Activated CD8-positive, alpha-beta memory T cell treated with anti-CD3 and anti-CD28 coated beads, Interleukin-2, amount 50 U/mL, for 1 hour (primary cell): ENCODE data around the gene KSR2.
"Not testable (repeated sequence)": the region's sequence is repeated elsewhere in the genome, so short reads cannot be mapped to it uniquely, and the experiment has no call there.

ENCODE experiments used
- DNase-seq: peaks from one replicate; pipeline ENCODE4 v3.0.0-alpha.2; 2020; ENCODE audit errors: extremely low read depth

Gene KSR2

DNA sequence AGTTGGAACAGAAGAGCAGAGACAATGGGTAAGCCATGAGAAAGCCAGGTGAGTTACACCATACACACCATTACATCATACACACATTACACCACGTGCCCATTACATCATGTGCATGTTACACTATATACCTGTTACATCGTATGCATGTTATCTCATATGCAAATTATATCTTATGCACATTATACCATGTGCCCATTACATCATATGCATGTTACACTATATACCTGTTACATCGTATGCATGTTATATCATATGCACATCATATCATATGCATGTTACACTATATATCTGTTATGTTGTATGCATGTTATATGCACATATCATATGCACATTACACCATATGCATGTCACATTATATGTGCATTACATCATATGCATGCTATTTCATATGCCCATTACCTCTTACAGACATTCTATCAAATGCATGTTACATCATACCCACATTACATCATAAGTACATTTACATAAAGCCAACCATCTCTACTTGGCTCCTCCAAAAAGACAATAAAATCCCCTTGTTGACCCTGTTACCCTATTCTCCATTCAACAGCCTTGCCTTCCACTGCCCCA lies 207.2 kb downstream of the KSR2 start:
- no peak for DNase-seq

DNA sequence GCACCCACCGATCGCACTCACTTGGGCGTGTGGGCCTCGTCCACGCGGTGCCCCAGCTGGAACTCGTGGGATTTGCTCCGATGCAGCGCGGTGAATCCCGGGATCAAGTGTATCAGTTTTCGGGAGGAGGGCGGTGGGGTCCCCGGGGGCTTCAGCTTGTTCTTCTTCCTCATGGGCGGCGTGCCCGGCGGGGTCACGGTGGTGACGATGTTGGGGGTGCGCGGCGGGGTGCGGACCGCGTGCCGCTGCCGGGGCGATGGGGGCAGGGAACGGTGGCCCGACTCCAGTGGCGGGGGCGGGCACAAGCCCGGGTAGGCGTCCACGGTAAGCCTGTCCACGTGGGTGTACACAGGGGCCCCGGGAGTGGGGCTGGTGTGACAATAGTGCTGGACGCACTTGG lies 207.8 kb downstream of the KSR2 start:
- DNase-seq: no peak

DNA sequence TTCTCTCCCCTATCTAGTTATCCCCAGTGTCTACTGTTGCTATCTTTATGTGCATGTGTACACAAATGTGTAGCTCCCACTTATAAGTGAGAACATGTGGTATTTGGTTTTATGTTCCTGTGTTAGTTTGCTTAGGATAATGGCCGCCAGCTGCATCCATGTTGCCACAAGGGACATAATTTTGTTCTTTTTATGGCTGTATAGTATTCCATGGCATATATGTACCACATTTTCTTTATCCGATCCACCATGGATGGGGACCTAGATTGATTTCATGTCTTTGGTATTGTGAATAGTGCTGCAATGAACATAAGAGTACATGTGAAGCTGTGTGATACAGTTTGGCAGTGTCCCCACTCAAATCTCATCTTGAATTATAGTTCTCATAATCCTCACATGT lies 218.1 kb downstream of the KSR2 start:
- DNase-seq: no peak

DNA sequence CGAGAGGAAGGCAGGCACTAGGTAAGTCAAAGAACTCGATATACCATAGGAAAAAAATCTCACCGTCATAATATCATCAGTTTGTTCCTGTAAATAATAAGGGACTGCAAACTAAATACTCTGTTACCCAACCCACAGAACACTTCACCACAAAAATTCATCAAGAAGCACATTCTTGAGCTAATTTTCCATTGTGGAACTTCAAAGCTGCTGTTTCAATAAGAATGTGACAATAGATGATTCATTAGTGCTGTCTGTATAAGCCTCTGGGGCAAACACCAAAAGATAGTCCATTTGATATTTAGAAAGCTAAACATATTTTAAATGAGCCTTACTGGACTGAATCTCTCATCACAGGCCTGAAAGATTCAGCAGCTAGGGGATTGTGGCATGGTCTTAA lies 219.4 kb downstream of the KSR2 start:
- no peak for DNase-seq

DNA sequence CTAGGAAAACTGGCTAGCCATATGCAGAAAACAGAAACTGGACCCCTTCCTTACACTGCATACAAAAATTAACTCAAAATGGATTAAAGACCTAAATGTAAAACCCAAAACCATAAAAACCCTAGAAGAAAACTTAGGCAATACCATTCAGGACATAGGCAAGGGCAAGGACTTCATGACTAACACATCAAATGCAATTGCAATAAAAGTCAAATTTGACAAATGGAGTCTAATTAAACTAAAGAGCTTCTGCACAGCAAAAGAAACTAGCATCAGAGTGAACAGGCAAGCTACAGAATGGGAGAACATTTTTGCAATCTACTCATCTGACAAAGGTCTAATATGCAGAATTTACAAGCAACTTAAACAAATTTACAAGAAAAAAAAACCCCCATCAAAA lies 222.4 kb downstream of the KSR2 start:
- not testable (repeated sequence) for DNase-seq

DNA sequence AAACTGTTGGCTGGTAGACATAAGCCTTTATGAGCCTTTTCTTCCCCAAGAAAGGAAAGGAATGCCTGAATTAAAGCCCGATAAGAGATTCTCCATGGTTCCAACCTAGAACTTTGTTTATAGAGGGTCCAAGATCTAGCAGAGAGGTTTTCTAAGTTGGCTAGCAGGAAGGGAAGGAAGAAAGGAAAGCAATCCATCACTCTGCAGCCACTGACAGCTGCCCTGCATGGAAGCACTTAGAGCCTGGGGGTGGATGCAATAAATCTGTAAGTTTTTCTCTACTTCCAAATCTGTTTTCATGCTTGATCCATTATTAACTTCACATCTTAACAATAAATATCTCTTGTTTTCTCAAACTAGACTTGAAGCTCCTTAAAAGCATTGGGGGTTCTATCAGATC lies 224.4 kb downstream of the KSR2 start:
- no peak for DNase-seq

DNA sequence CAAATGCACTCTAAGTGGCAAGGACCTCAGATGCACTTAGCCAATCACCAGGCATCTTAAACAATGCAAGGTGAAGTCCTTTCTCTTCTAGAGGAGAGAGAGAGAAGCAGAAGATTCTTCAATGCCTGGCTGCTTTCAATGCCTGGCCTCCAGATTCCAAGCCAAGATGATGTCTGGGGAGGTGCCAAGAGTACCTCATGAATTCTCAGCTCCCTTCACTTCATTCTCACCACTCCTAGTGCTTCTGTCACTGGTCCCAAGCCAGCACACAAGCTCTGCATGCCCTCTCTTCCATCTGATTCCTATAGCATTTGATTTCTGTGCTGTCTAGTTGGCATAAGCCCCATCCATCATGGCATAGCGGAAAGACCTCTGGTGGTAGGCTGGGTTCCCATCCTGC lies 225.0 kb downstream of the KSR2 start:
- no peak for DNase-seq

DNA sequence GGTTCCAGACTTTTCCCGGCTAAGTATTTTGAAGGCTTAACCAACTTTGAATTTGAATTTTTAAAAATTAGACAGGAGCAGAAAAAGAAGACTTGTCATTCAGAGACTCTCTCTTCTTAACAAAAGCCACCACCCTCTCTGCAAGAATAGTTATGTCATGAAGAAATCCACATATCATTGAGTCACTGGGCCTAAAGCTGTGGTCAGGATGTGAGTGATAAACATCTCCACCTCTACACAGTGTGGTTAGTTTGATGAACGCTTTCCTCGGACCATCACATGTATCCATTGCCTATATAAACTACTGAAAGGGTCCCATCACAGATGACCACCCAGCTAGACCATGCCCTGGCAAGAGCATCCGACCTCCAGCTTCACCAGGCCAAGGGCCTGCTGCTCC lies 226.1 kb downstream of the KSR2 start:
- no peak for DNase-seq

DNA sequence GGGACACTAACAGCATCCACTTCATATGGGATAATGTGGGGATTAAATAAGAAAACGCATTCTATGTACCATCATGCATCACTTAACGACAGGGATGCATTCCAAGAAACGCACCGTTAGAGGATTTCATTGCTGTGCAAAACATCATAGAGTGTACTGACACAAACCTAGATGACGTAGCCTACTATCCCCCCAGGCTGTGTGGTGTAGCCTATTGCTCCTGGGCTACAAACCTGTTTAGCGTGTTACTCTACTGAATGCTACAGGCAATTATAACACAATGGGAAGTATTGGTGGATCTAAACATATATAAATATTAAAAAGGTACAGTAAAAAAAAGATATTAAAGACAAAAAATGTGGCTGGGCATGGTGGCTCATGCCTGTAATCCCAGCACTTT lies 230.6 kb downstream of the KSR2 start:
- no peak for DNase-seq

DNA sequence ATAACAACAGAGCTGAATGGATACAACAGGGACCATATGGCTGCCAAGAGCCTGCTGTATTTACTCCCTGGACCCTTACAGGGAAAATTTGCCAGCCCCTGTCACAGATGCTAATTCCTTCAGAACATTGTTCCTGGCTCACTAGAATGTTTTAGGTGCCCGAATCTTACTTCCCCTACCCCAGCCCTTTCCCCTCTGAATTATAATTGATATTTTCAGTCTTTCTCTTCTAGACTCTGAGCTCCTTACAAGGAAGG lies 235.3 kb downstream of the KSR2 start:
- no peak for DNase-seq

DNA sequence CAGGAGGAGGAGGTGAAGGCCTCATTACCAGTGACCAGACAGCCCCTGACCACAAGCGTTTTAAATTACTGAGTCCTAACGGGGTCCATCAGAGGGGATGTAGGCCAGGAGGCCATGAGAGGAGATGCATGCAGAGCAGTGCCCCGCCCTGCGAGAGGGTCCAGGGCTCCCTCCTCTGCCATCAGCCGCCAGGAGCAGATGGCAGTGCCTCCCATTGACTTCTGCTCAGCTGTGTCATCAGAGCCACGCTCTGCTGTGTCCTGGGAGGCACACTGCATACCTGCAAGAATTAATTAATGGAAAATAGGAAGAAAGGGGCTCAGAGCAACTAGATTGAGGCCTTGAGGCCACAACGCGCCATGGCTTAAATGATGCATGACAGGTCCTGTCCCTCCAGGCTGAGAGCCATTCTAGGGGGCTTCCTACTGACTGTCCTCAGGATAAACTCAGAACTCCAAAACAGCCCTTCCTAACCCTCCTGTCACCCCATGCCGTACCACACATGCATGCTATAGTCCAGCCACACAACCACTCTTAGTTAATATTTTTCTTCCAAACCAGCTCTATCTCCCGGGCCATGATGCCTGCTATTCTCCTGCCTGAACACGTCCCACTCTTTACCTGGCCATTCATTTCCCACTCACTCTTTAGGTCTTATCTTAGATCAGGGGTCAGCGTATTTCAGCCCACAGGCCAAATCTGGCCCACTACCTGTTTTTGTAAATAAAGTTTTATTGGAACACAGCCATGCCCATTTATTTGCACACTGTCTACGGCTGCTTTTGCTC lies 235.8 kb downstream of the KSR2 start:
- DNase-seq: no peak

DNA sequence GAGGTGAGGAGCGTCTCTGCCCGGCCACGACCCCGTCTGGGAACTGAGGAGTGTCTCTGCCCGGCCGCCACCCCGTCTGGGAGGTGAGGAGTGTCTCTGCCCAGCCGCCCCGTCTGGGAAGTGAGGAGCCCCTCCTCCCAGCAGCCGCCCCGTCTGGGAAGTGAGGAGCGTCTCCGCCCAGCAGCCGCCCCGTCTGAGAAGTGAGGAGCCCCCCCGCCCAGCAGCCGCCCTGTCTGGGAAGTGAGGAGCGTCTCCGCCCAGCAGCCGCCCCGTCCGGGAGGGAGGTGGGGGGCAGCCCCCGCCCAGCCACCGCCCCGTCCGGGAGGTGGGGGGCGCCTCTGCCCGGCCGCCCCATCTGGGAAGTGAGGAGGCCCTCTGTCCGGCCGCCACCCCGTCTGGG lies 237.7 kb downstream of the KSR2 start:
- DNase-seq: not testable (repeated sequence)

DNA sequence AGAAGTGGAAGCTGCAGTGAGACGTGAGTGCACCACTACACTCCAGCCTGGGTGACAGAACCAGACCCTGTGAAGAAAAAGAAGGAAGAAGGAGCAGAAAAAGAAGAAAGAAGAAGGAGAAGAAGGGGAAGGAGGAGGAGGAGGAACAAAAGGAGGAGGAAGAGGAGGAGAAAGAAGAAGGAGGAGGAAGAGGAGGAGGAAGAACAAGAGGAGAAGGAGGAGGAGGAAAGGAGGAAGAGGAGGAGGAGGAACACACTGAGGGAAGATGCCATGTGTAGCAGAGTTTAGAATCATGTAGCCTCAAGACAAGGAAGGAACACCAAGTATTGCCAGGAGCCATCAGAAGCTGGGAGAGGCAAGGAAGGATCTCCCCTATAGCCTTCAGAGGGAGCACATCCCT lies 241.5 kb downstream of the KSR2 start:
- DNase-seq: no peak

DNA sequence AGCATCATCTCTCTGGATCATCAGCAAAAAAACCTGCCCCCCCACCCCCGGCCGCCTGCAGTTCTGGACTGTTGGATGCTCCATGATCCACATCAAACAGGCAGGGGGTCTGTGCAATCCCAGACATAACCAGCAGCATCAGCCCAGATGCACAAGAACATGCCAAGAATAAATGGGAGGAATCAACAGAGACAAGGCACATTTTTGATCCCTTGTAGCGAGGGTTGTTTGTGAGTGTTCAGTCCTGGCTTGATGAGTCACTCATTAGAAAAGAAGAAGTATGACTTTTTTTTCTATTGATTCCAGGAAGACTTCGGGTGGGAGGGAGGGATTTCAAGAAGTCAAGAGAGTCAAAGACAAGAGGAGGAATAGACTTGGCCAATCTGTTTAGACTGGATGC lies 244.2 kb downstream of the KSR2 start:
- DNase-seq: no peak

DNA sequence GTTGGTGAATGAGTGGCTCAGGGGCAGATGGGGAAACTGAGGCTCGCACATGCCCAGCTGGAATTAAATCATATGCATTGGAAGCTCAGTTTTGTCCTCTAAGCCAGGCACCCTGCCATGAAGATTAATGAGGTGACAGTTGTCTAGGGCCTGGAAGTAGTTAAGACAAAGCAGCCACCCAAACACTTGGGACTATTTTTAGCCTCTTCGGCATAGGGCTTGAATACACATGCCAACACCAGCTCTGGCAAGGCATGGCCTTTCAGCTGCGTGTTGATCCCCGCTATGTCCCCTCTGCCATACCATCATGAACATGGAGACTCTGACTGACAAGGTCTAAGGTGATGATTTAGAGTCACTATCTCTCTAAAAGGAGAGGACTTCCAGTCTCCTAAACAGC lies 250.2 kb downstream of the KSR2 start:
- no peak for DNase-seq

DNA sequence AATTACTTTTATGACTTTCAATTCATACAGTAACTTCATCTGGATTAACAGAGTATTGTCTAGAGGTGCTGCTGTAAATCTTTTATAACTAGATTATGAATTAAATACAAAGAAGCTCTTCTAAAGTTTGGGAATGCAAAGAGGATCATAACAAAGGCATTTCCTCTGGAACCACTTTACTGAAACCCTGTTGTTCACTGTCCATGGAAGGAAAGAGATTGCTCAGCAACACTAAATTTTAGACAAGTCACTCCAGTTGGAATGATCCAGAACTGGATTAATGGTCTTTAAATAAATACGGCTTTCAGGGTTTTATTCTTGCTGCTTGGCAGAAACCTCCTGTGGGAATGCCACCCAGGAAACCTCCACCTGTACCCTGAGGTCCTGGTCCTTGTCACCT lies 250.6 kb downstream of the KSR2 start:
- DNase-seq: no peak

DNA sequence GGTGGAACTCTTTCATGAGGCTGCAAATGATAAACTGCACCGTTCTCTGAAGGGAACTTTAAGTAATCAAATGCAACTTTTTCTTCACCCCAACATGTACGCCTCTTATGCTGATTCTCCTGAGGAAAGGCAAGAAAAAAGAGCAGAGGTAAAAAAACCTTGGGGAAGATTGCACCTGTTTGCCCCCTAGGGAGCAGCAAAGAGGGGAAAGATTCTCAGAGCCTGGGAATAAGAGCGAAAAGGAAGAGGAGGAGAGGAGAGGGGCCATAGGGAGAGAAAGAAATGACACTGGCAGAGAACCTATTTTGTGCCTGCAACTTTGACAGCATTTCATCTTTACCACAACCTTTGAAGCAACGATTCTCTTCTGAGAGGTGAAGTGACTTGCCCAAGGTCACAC lies 254.6 kb downstream of the KSR2 start:
- no peak for DNase-seq

DNA sequence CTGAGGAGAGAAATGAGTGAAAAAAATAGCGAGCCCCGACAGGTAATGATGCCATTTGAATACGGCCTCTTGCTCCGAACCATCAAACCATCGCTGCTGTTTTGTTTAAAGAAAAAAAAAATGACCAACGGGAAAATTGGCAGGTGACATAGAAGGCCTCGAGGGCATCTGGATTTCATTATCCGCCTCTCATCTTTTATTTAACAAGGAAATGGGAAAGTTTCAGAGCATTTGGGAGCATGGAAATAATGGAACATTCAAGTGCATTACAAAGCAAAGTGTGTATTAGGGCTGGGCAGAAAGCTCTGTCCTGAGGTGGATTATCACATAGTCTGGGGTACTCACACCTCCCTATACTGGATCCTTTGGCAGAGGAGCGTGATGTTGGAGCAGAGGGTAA lies 258.7 kb downstream of the KSR2 start:
- no peak for DNase-seq

DNA sequence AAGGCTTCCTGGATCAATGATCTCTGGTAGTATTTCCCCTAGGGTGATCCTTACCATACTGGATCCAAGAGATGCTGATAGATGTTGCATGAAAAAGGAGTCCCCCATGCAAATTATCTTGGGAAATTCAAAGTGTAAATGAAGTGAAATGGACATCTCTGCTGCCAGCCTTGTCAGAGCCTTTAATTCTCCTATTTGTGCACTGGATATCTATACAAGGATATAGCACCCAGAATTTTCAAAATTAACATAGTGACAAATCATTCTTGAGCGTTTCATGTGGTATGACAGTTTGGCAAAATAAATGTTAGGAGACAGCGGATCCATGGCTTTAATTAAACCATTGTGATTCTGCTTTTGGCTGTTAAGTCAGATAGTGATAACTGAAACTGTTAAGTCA lies 260.9 kb downstream of the KSR2 start:
- DNase-seq: no peak

DNA sequence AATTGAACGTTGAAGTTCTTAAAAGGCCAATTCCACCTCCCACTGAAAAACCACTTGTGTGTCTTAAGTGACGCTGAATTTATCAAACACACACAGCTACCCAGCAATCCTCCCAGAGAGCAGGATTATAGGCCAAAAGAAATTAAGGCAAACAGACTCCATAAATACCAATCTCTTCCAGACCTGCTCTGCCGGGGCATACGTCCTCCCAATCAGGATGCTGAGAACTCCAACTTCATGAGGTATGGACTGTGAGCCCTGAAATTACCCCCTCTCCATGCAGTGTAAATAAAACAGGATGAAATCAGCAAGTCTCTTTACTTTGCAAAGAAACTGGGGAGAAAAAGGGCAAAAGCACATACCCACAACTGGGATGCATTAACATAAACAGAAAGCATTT lies 265.2 kb downstream of the KSR2 start:
- no peak for DNase-seq

DNA sequence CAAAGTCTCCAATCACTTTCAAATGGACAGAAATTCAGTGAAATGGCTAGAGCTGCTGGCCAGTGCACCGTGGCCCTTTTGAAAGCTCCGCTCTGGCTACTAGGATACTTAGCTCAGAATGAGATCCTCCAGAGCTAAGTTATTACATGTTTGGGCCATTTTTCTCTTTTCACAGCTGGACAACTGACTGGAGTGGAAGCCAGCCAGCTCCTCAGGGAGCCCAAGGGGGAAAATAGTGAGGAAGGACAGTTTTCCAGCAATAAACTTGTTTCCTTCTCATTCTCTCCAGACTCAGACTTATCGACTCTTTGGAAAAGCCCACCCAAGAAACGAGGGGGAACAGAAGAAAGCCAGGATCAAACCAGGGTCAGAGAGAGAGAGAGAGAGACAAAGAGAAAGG lies 266.0 kb downstream of the KSR2 start:
- DNase-seq: no peak

DNA sequence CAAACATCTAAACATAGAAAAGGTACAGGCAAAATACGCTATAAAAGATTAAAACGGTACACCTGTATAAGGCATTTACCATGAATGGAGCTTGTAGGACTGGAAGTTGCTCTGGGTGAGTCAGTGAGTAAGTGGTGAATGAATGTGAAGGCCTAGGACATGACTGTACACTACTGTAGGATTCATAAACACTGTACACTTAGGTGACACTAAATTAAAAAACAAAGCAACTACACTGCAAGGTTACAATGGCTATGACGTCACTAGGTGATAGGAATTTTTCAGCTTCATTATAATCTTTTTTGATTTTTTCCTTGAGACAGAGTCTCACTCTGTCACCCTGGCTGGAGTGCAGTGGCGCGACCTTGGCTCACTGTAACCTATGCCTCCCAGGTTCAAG lies 269.2 kb downstream of the KSR2 start:
- DNase-seq: no peak

DNA sequence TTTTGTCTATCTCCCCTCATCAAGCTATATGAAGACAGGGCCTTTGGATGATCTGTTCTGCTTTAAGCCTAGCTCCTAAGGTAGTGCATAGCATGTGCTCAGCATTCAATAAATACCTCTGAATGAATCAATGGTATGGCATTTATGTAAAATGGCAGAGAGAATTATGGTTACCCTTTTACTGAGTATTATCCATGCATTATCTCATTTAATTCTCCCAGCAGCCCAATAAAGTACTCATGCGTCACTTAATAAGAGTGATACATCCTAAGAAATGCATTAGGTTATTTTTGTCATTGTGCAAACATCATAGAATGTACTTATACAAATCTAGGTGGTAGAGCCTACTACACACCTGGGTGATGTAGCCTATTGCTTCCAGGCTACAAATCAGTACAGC lies 269.7 kb downstream of the KSR2 start:
- no peak for DNase-seq

DNA sequence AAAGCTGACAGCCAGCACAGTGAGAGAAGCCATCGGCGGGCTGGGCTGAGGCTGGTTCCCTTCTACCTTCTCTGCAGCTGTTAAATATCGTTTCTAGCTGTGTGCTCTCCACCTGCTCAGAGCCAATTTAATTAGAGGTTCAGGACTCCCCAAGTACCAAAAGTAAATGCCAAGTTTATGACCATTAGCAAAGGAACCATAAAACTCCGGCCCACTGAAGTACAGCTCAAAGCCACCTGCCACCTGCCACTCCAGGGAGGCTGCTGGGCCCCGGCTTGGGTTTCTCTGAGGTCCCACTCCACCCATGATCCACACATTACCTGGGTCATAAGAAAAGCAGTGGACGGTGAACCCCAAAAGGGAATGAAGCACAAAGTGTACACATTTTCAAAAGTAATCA lies 272.8 kb downstream of the KSR2 start:
- no peak for DNase-seq
